ENCODE measurements around the gene ATF7IP2. TPM values are rescaled to one million over a fixed set of nuclear protein-coding genes. Genes with fewer than 3 reads are reported as not detected.
A peak's percentile ranks its signal among the peaks of the same experiment; 100 is the strongest.
"Not testable (repeated sequence)": the region's sequence is repeated elsewhere in the genome, so short reads cannot be mapped to it uniquely, and the experiment has no call there.

The ATF7IP2 gene
- total and polyA plus RNA-seq, 4 donors, result 14.3 to 60.4 (median 30.1) TPM

- TF ChIP-seq REST (IDR thresholded peaks at IDR 0.05), result no peak
- TF ChIP-seq HNF4A (conservative IDR thresholded peaks at IDR 0.05), result no peak
- TF ChIP-seq MAX (IDR thresholded peaks at IDR 0.05), result no peak
- no peak for TF ChIP-seq SP1 (IDR thresholded peaks at IDR 0.05)
Observed at GRCh38 chr16:10356870-10357842, 28.7 kb upstream of the ATF7IP2 start (continued).

- not testable (repeated sequence) for H3K27me3 ChIP-seq (ENCODE audit: control insufficient read depth in 4 of 4, insufficient read depth in 4 of 4, low read length in 3 of 4); H3K9me3 ChIP-seq (ENCODE audit: control insufficient read depth in 4 of 4, low read length in 3 of 4); H3K4me3 ChIP-seq (ENCODE audit: low read depth in 1 of 3, low read length in 3 of 3); H3K9ac ChIP-seq (ENCODE audit: low read depth in 1 of 2, low read length in 2 of 2); DNase-seq (ENCODE audit: low spot score); H3K36me3 ChIP-seq (ENCODE audit: control insufficient read depth in 4 of 4, insufficient read depth in 3 of 4, low read depth in 1 of 4, low read length in 3 of 4)
- 94% methylated on average over 8 of the region's 8 CpGs for WGBS
- Histone ChIP-seq H3K27ac (ENCODE audit: low read depth in 1 of 2, low read length in 2 of 2) (peak overlapping the region in 1 of 2 donors; percentile 66), H3K4me1 (ENCODE audit: control insufficient read depth in 4 of 4, insufficient read depth in 4 of 4, low read length in 3 of 4) (peaks cover 3 to 20% (median 13%) of the 10 kb centered on the region in 4 donors)
Observed at GRCh38 chr16:10361747-10362076, 24.1 kb upstream of the ATF7IP2 start.

GRCh38 chr16:10362077-10362863, 23.6 kb upstream of the ATF7IP2 start:
- DNase-seq (ENCODE audit: low spot score), result no peak
- H3K9me3 ChIP-seq (ENCODE audit: control insufficient read depth in 4 of 4, low read length in 3 of 4), result peaks cover 0 to under 1% (median 0%) of the 10 kb centered on the region in 4 donors
- H3K36me3 ChIP-seq (ENCODE audit: control insufficient read depth in 4 of 4, insufficient read depth in 3 of 4, low read depth in 1 of 4, low read length in 3 of 4), result no peaks in the 10 kb centered on the region
- no peaks in the 10 kb centered on the region for H3K27me3 ChIP-seq (ENCODE audit: control insufficient read depth in 4 of 4, insufficient read depth in 4 of 4, low read length in 3 of 4)
- WGBS, result 35% methylated on average over 9 of the region's 9 CpGs
- peak overlapping the region; percentile 66 to 71 for H3K27ac ChIP-seq (ENCODE audit: low read depth in 1 of 2, low read length in 2 of 2)
- H3K9ac ChIP-seq (ENCODE audit: low read depth in 1 of 2, low read length in 2 of 2), result peak overlapping the region in 1 of 2 donors; percentile 1
- no peak overlapping the region for H3K4me3 ChIP-seq (ENCODE audit: low read depth in 1 of 3, low read length in 3 of 3)
- peaks cover 4 to 24% (median 15%) of the 10 kb centered on the region in 4 donors for H3K4me1 ChIP-seq (ENCODE audit: control insufficient read depth in 4 of 4, insufficient read depth in 4 of 4, low read length in 3 of 4)
- peak in 1 of 2 donors; percentile 11 for TF ChIP-seq GABPA (IDR thresholded peaks at IDR 0.05 in 1 of 2, conservative IDR thresholded peaks at IDR 0.05 in 1 of 2)
- TF ChIP-seq TAF1 (conservative IDR thresholded peaks at IDR 0.05), result no peak
- TF ChIP-seq JUND (IDR thresholded peaks at IDR 0.05), result peak; percentile 41 to 87
- peak; percentile 72 for TF ChIP-seq YY1 (IDR thresholded peaks at IDR 0.05)
- no peak for TF ChIP-seq CTCF (IDR thresholded peaks at IDR 0.05; ENCODE audit: low read depth, low read length, missing input control)
- TF ChIP-seq NR2F2 (IDR thresholded peaks at IDR 0.05), result no peak
- peak; percentile 41 to 63 for TF ChIP-seq RAD21 (IDR thresholded peaks at IDR 0.05)
- peak; percentile 69 for TF ChIP-seq REST (IDR thresholded peaks at IDR 0.05)
- peak; percentile 71 for TF ChIP-seq ZBTB33 (IDR thresholded peaks at IDR 0.05)
- TF ChIP-seq MAX (IDR thresholded peaks at IDR 0.05), result peak; percentile 66
- TF ChIP-seq HNF4G (IDR thresholded peaks at IDR 0.05), result peak; percentile 31
- TF ChIP-seq RXRA (IDR thresholded peaks at IDR 0.05), result peak; percentile 76 to 93
